Measurements from ENCODE around the gene CEP63.
"Not testable (repeated sequence)": the region's sequence is repeated elsewhere in the genome, so short reads cannot be mapped to it uniquely, and the experiment has no call there.

Gene CEP63

GRCh38 chr3:134544316-134544715 is 58.5 kb downstream of the CEP63 start:
- TF ChIP-seq MYC (IDR thresholded peaks at IDR 0.05; ENCODE audit: low read depth, low read length) (0 out of 2 replicates have a peak, but pooled peaks have one; percentile 39), MAX (IDR thresholded peaks at IDR 0.05; ENCODE audit: low read depth, low read length) (no peak)
- no peak overlapping the region for H3K4me3 ChIP-seq (ENCODE audit: low read depth, low read length)
- DNase-seq (ENCODE audit: low read depth) = peak; percentile 81

GRCh38 chr3:134544783-134545182 is 58.9 kb downstream of the CEP63 start:
- H3K4me3 ChIP-seq (ENCODE audit: low read depth, low read length) = not testable (repeated sequence)
- peak; percentile 21 for DNase-seq (ENCODE audit: low read depth)

GRCh38 chr3:134545818-134546217 is 60.0 kb downstream of the CEP63 start:
- TF ChIP-seq MAX (IDR thresholded peaks at IDR 0.05; ENCODE audit: low read depth, low read length) (no peak), POLR2A (IDR thresholded peaks at IDR 0.05; ENCODE audit: extremely low read depth, insufficient read length) (no peak), CTCF (IDR thresholded peaks at IDR 0.05; ENCODE audit: low read depth, low read length) (no peak), MYC (IDR thresholded peaks at IDR 0.05; ENCODE audit: low read depth, low read length) (no peak)
- H3K4me3 ChIP-seq (ENCODE audit: low read depth, low read length) = no peak overlapping the region
- DNase-seq (ENCODE audit: low read depth) = no peak

- H3K4me3 ChIP-seq (ENCODE audit: low read depth, low read length) = no peak overlapping the region
- no peak for DNase-seq (ENCODE audit: low read depth)
- no peak for TF ChIP-seq CTCF (IDR thresholded peaks at IDR 0.05; ENCODE audit: low read depth, low read length)
- TF ChIP-seq POLR2A (IDR thresholded peaks at IDR 0.05; ENCODE audit: extremely low read depth, insufficient read length) = no peak
- TF ChIP-seq MAX (IDR thresholded peaks at IDR 0.05; ENCODE audit: low read depth, low read length) = no peak
- TF ChIP-seq MYC (IDR thresholded peaks at IDR 0.05; ENCODE audit: low read depth, low read length) = no peak
Measured at GRCh38 chr3:134552784-134553183, 66.9 kb downstream of the CEP63 start.

- TF ChIP-seq CTCF (IDR thresholded peaks at IDR 0.05; ENCODE audit: low read depth, low read length) (no peak), MYC (IDR thresholded peaks at IDR 0.05; ENCODE audit: low read depth, low read length) (no peak)
- DNase-seq (ENCODE audit: low read depth) = peak; percentile 35
- H3K4me3 ChIP-seq (ENCODE audit: low read depth, low read length) = no peak overlapping the region
Measured at GRCh38 chr3:134559591-134559990, 73.7 kb downstream of the CEP63 start.

- no peak overlapping the region for H3K4me3 ChIP-seq (ENCODE audit: low read depth, low read length)
- no peak for TF ChIP-seq CTCF (IDR thresholded peaks at IDR 0.05; ENCODE audit: low read depth, low read length)
- TF ChIP-seq MYC (IDR thresholded peaks at IDR 0.05; ENCODE audit: low read depth, low read length) = no peak
- TF ChIP-seq MAX (IDR thresholded peaks at IDR 0.05; ENCODE audit: low read depth, low read length) = no peak
- no peak for TF ChIP-seq POLR2A (IDR thresholded peaks at IDR 0.05; ENCODE audit: extremely low read depth, insufficient read length)
- peak; percentile 20 for DNase-seq (ENCODE audit: low read depth)
Measured at GRCh38 chr3:134562055-134562454, 76.2 kb downstream of the CEP63 start.

GRCh38 chr3:134563601-134564000 is 77.7 kb downstream of the CEP63 start:
- no peak for DNase-seq (ENCODE audit: low read depth)
- no peak for TF ChIP-seq CTCF (IDR thresholded peaks at IDR 0.05; ENCODE audit: low read depth, low read length)
- no peak for TF ChIP-seq POLR2A (IDR thresholded peaks at IDR 0.05; ENCODE audit: extremely low read depth, insufficient read length)
- no peak for TF ChIP-seq MAX (IDR thresholded peaks at IDR 0.05; ENCODE audit: low read depth, low read length)
- TF ChIP-seq MYC (IDR thresholded peaks at IDR 0.05; ENCODE audit: low read depth, low read length) = no peak
- no peak overlapping the region for H3K4me3 ChIP-seq (ENCODE audit: low read depth, low read length)

Measured in NB4 (cell line).